Bronchial epithelial cell (primary cell): Measurements from ENCODE around the gene LRMDA. TPM values are rescaled to one million over a fixed set of nuclear protein-coding genes. Genes with fewer than 3 reads are reported as not detected.

ENCODE experiments used
- DNase-seq: peaks from one replicate; pipeline ENCODE4 v3.0.0-alpha.2; 2010; ENCODE audit warnings: low read depth
- FAIRE-seq: peaks from 2 replicates; lab custom pipeline; 2011; peaks lifted over from hg19 to GRCh38; lab: Jason Lieb, UNC
- H3K27me3 ChIP-seq: 2 replicates; pipeline ENCODE4 v1.5.1; 2011; ENCODE audit warnings: low read length; ENCODE audit not compliant: control insufficient read depth, insufficient read depth
- H3K36me3 ChIP-seq: 2 replicates; pipeline ENCODE4 v1.5.1; 2011; ENCODE audit warnings: low read length; ENCODE audit not compliant: control insufficient read depth, insufficient read depth
- H3K4me3 ChIP-seq: 2 replicates; pipeline ENCODE4 v1.5.1; 2011; ENCODE audit warnings: mild to moderate bottlenecking, low read depth, low read length, control low read depth
- total RNA-seq: library from RNA; depleted of rRNA; stranded (reverse); fragments of >200 nt; gene quantifications from 2 replicates; pipeline ENCODE4 v1.2.1, GENCODE V29; 2014
- TF ChIP-seq, protein P1 (sequence below): IDR thresholded peaks from 2 replicates; pipeline ENCODE4 v1.5.1; 2011; ENCODE audit warnings: mild to moderate bottlenecking, moderate library complexity, low read length, control low read depth, inconsistent platforms; ENCODE audit not compliant: insufficient read depth, severe bottlenecking

Gene LRMDA
- total RNA-seq, 1 donor from 2014 or later = 1.6 TPM

DNA sequence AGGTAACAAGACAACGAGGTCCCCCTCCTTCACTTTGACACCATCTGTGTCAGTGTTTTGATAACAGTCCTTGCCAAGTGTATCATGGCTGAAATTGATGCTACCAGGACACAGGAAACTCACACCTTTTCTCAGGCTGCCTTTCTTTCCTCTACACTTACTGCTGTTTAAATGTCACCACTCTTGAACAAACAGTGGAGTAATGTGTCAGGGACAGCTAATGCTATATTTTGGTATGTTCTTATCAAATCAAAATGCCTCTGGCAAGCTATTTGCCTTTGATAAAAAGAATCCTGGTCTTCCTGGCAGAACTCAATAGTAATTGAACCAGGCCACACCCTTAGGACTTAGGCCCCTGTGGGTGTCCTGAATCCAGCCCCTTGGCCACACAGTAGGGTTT lies 692.9 kb downstream of the LRMDA start:
- H3K27me3 ChIP-seq = no peaks in the 10 kb centered on the region
- FAIRE-seq (no peak), DNase-seq (no peak)
- TF ChIP-seq, protein P1, sequence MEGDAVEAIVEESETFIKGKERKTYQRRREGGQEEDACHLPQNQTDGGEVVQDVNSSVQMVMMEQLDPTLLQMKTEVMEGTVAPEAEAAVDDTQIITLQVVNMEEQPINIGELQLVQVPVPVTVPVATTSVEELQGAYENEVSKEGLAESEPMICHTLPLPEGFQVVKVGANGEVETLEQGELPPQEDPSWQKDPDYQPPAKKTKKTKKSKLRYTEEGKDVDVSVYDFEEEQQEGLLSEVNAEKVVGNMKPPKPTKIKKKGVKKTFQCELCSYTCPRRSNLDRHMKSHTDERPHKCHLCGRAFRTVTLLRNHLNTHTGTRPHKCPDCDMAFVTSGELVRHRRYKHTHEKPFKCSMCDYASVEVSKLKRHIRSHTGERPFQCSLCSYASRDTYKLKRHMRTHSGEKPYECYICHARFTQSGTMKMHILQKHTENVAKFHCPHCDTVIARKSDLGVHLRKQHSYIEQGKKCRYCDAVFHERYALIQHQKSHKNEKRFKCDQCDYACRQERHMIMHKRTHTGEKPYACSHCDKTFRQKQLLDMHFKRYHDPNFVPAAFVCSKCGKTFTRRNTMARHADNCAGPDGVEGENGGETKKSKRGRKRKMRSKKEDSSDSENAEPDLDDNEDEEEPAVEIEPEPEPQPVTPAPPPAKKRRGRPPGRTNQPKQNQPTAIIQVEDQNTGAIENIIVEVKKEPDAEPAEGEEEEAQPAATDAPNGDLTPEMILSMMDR = no peak
- H3K4me3 ChIP-seq = no peak overlapping the region
- no peaks in the 10 kb centered on the region for H3K36me3 ChIP-seq

DNA sequence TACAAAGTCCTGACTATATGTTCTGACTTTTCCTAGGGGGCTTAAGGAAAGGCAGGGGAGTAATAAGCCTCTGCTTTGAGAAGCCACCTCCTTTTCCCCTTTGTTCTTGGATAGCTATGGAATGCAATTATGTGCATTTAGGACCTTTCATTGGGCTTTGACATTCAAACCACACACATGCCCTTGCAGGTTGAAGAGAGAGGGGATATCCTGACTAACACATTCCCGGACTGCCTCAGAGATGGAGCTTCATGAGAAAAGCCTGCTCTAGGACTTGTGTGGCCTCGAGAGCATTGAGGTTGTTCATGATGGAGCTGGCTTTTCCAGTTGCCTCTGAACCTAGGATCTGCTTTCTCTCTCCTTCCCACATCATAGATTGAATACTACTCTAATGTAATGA lies 694.5 kb downstream of the LRMDA start:
- TF ChIP-seq, protein P1 = no peak
- H3K36me3 ChIP-seq = no peaks in the 10 kb centered on the region
- no peaks in the 10 kb centered on the region for H3K27me3 ChIP-seq
- DNase-seq = peak; percentile 59
- no peak for FAIRE-seq
- H3K4me3 ChIP-seq = no peak overlapping the region

DNA sequence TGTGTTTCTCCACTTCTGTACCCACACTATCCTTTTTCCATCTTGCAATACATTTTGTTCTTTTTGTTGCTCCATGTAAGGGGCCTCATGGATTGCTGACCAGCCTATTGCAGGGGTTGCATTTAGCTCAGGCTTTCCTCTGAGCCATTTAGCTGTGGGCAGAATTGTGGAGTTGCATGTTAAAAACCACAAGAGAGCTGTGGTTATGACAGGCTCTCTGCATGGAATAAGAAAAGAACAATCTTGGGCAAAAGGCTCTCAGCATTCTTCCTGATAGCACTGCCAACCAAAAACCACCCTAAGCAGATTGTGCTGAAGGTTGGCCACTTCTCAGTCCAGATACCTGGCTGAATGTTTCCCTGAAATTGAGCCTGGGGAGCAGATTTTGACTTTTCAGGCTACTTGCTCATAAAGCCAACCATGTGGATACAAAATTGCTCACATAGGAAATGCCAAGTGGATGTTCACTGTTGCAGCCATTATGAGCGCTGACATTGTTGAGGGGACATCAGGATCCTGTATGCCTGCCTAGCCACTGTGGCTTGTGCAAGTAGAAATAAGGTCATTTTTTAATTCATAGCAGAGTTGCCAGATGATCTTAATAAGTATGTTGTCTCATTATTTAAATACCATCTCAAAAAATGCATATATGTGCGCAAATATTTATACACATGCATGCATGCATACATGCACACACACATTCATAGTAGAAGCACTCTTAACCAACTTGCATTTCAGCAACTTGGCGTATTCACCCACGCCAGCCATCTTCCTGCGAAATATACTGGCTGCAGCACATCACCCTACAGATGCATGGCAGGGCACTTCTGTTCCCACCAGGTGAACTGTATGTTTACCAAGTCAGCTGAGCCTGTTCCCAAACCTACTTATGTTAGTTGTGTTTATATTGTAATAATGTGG lies 695.4 kb downstream of the LRMDA start:
- TF ChIP-seq, protein P1 = no peak
- Histone ChIP-seq H3K27me3 (no peaks in the 10 kb centered on the region), H3K36me3 (no peaks in the 10 kb centered on the region), H3K4me3 (no peak overlapping the region)
- no peak for FAIRE-seq
- DNase-seq = no peak

DNA sequence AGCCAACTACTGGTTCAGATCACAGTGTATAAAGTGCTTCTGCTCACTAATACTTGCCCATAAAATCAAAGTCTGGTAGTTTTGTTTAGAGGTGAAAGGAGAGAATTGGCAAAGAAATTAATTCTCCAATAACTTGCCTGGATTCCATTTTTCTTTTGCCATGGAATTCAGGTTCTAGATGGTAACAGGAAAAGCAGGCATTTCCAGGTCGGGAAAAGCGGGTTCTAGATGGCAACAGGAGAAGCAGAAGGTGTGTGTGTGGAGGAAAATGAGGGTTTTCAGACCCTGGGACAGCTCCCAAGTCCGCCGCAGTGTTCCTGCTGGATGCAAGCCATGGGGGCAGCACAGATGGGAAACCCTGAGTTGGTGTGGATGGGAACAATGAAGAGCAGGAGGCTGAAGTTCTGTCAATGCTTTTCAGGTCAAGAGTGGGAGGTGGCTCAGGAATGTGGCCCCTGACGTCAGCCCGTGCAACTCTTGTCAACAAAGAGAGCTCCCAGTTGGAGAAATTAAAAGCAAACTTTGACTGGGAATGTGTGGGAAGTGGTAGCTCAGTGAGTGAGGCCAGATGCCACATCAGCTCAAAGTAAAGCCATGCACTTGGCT lies 696.7 kb downstream of the LRMDA start:
- TF ChIP-seq, protein P1 = no peak
- no peaks in the 10 kb centered on the region for H3K36me3 ChIP-seq
- no peaks in the 10 kb centered on the region for H3K27me3 ChIP-seq
- FAIRE-seq (no peak), DNase-seq (no peak)
- no peak overlapping the region for H3K4me3 ChIP-seq

DNA sequence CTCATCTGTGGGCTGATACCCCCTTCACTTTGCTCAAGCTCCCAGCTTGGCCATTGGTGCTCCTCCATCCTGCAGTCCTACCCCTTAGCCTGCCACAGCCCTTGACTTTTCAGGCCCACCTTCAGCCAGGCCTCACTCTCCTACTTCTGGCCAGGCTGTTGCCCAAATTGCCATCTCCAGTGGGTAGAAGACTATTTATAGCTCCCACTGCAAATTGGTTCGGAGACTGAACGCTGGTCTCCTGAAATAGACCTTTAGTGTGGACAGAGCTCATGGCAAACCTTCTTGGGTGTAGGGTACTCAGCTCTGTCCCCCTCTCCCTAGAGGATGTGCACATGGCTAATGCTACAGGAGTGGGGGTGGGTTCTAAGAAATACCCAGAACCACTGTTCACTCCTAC lies 697.8 kb downstream of the LRMDA start:
- DNase-seq = no peak
- TF ChIP-seq, protein P1 = no peak
- Histone ChIP-seq H3K36me3 (no peaks in the 10 kb centered on the region), H3K4me3 (no peak overlapping the region), H3K27me3 (no peaks in the 10 kb centered on the region)
- FAIRE-seq = no peak
